HepG2 (cell line): ENCODE results near the gene SDC4. TPM values are rescaled to one million over a fixed set of nuclear protein-coding genes. Genes with fewer than 3 reads are reported as not detected.

Source experiments
- AKNA ChIP-seq: sonication (generic); formaldehyde crosslinking; IDR thresholded peaks from 2 replicates; pipeline ENCODE4 v1.4.0; 2020; ENCODE audit warnings: missing genetic modification reagents, borderline replicate concordance
- CSRNP1 ChIP-seq: sonication (generic); formaldehyde crosslinking; IDR thresholded peaks from 2 replicates; pipeline ENCODE4 v1.8.1; 2023; ENCODE audit warnings: mild to moderate bottlenecking, missing genetic modification reagents
- FOXP1 ChIP-seq, 2 experiments: fragments of 450-650 bp in 1 of 2; IDR thresholded peaks; 2 replicates each; pipeline ENCODE4 v1.6.1; 2017 to 2018; ENCODE audit warnings: antibody characterized with exemption in 1 of 2
- GFI1 ChIP-seq: sonication (generic); formaldehyde crosslinking; IDR thresholded peaks from 2 replicates; pipeline ENCODE4 v1.5.0; 2020; ENCODE audit warnings: missing genetic modification reagents, mild to moderate bottlenecking, borderline replicate concordance
- HNRNPUL1 ChIP-seq: fragments of 200-400 bp; formaldehyde crosslinking; IDR thresholded peaks from 2 replicates; pipeline ENCODE4 v1.6.1; 2017; ENCODE audit warnings: low read depth, mild to moderate bottlenecking, low read length, moderate library complexity
- ISL2 ChIP-seq: sonication (generic); formaldehyde crosslinking; IDR thresholded peaks from 2 replicates; pipeline ENCODE4 v1.5.0; 2020; ENCODE audit warnings: missing genetic modification reagents
- KDM4B ChIP-seq: sonication (generic); formaldehyde crosslinking; IDR thresholded peaks from 2 replicates; pipeline ENCODE4 v1.4.0; 2020; ENCODE audit warnings: missing genetic modification reagents
- PBX2 ChIP-seq: IDR thresholded peaks from 2 replicates; pipeline ENCODE4 v1.6.1; 2016; ENCODE audit warnings: control low read depth
- TBX3 ChIP-seq: fragments of 450-650 bp; IDR thresholded peaks from 2 replicates; pipeline ENCODE4 v1.6.1; 2017; ENCODE audit warnings: antibody characterized with exemption, mild to moderate bottlenecking, inconsistent platforms, borderline replicate concordance
- TCF7 ChIP-seq: sonication (generic); IDR thresholded peaks from 2 replicates; pipeline ENCODE4 v1.6.1; 2016; ENCODE audit warnings: antibody characterized with exemption, low read depth
- WIZ ChIP-seq: sonication (generic); formaldehyde crosslinking; IDR thresholded peaks from 2 replicates; pipeline ENCODE4 v1.5.1; 2020; ENCODE audit warnings: mild to moderate bottlenecking, missing genetic modification reagents
- ZBTB43 ChIP-seq: sonication (generic); formaldehyde crosslinking; conservative IDR thresholded peaks from 2 replicates; pipeline ENCODE4 v1.4.0; 2020; ENCODE audit warnings: missing genetic modification reagents
- ZBTB7B ChIP-seq: sonication (generic); formaldehyde crosslinking; IDR thresholded peaks from 2 replicates; pipeline ENCODE4 v1.4.0; 2020; ENCODE audit warnings: missing genetic modification reagents
- ZNF20 ChIP-seq: sonication (generic); formaldehyde crosslinking; IDR thresholded peaks from 2 replicates; pipeline ENCODE4 v1.4.0; 2020; ENCODE audit warnings: mild to moderate bottlenecking, moderate library complexity, missing genetic modification reagents
- ZNF34 ChIP-seq: sonication (generic); formaldehyde crosslinking; IDR thresholded peaks from 2 replicates; pipeline ENCODE4 v1.4.0; 2020; ENCODE audit warnings: mild to moderate bottlenecking, missing genetic modification reagents, borderline replicate concordance
- polyA plus RNA-seq, 8 experiments: library from polyadenylated mRNA; depleted of rRNA in 3 of 8; stranded (reverse) in 7 of 8; unstranded in 1 of 8; fragments of >200 nt; fragmentation: Illumina TruSeq in 4 of 8; extraction: Trizol in 4 of 8; gene quantifications; 2 replicates each; pipeline versions ENCODE4 v1.2.1 to v1.2.3, GENCODE V29; 2011 to 2016; ENCODE audit warnings: low read depth in 4 of 8, missing spikeins in 1 of 8, mixed read lengths in 1 of 8; ENCODE audit not compliant: insufficient read depth in 1 of 8
- total RNA-seq, 5 experiments: library from RNA; depleted of rRNA; stranded (reverse); fragments of >200 nt; fragmentation: Illumina TruSeq; extraction: Trizol; gene quantifications; 2 replicates each; pipeline ENCODE4 v1.2.3, GENCODE V29; 2016; ENCODE audit warnings: low read depth in 1 of 5

The SDC4 gene
- total and polyA plus RNA-seq, 2 of the 13 experiments (the other 11 are each of a cell fraction or from before 2014, with no cell fraction given): 49.0 to 65.1 TPM

- 0 out of 2 replicates have a peak, but pooled peaks have one; percentile 66 for TF ChIP-seq ZBTB43 (CRISPR knock-in tag)
- no peak for TF ChIP-seq PBX2
- TF ChIP-seq GFI1 (CRISPR knock-in tag): 0 out of 2 replicates have a peak, but pooled peaks have one; percentile 7
- TF ChIP-seq ISL2 (CRISPR knock-in tag): 0 out of 2 replicates have a peak, but pooled peaks have one; percentile 41
- TF ChIP-seq HNRNPUL1: no peak
- TF ChIP-seq TBX3: no peak
- TF ChIP-seq ZBTB7B (CRISPR knock-in tag): peak; percentile 89
- no peak for TF ChIP-seq CSRNP1 (CRISPR knock-in tag)
- no peak for TF ChIP-seq AKNA (CRISPR knock-in tag)
- TF ChIP-seq ZNF20 (CRISPR knock-in tag): no peak
- no peak for TF ChIP-seq FOXP1 (IDR thresholded peaks at IDR 0.05)
- peak; percentile 61; the same call in 1 of the 2 replicates for TF ChIP-seq FOXP1 (CRISPR knock-in tag; IDR thresholded peaks at IDR 0.05)
- TF ChIP-seq WIZ (CRISPR knock-in tag): no peak; the same call in 1 of the 2 replicates
- TF ChIP-seq KDM4B (CRISPR knock-in tag): 0 out of 2 replicates have a peak, but pooled peaks have one; percentile 19
- TF ChIP-seq TCF7: no peak
- TF ChIP-seq ZNF34: no peak
Measured at GRCh38 chr20:45338121-45339030, 9.8 kb downstream of the SDC4 start (continued).
